Loucy (cell line): ENCODE data around the gene ZNF500.

Experiments
- H2AFZ ChIP-seq: fragments of 200-600 bp; sonication (generic); 2 replicates; pipeline ENCODE4 v1.6.0; 2016; ENCODE audit warnings: antibody characterized with exemption, mild to moderate bottlenecking, low read length, moderate library complexity
- H3F3A ChIP-seq: fragments of 200-600 bp; 2 replicates; pipeline ENCODE4 v1.6.0; 2016; ENCODE audit warnings: antibody characterized with exemption, low read depth, mild to moderate bottlenecking
- H3K27me3 ChIP-seq: fragments of 200-600 bp; sonication (generic); 2 replicates; pipeline ENCODE4 v1.6.1; 2014; ENCODE audit warnings: low read length, mild to moderate bottlenecking; ENCODE audit not compliant: insufficient read depth, poor library complexity, severe bottlenecking
- H3K36me3 ChIP-seq: fragments of 200-600 bp; sonication (generic); 2 replicates; pipeline ENCODE4 v1.6.1; 2016; ENCODE audit warnings: low read length; ENCODE audit not compliant: insufficient read depth
- H3K4me1 ChIP-seq: fragments of 200-600 bp; sonication (generic); 2 replicates; pipeline ENCODE4 v1.5.1; 2014; ENCODE audit warnings: low read length, mild to moderate bottlenecking; ENCODE audit not compliant: insufficient read depth, poor library complexity, severe bottlenecking
- H3K4me2 ChIP-seq: fragments of 200-600 bp; sonication (generic); 2 replicates; pipeline ENCODE4 v1.6.0; 2014; ENCODE audit warnings: antibody characterized with exemption, low read length, low read depth, mild to moderate bottlenecking; ENCODE audit not compliant: poor library complexity, severe bottlenecking
- H3K4me3 ChIP-seq: fragments of 200-600 bp; sonication (generic); 2 replicates; pipeline ENCODE4 v1.5.1; 2014; ENCODE audit warnings: low read length, mild to moderate bottlenecking, mixed read lengths; ENCODE audit not compliant: poor library complexity, severe bottlenecking
- H3K79me2 ChIP-seq: fragments of 200-600 bp; sonication (generic); 2 replicates; pipeline ENCODE4 v1.6.1; 2014; ENCODE audit warnings: low read length; ENCODE audit not compliant: insufficient read depth
- H3K9ac ChIP-seq: fragments of 200-600 bp; sonication (generic); 2 replicates; pipeline ENCODE4 v1.6.0; 2014; ENCODE audit warnings: mild to moderate bottlenecking, low read depth, low read length, moderate library complexity; ENCODE audit not compliant: poor library complexity, severe bottlenecking
- H3K9me2 ChIP-seq: fragments of 200-600 bp; sonication (generic); replicated peaks from 2 replicates; pipeline ENCODE4 v1.6.1; 2016; ENCODE audit warnings: low read depth, low read length, mixed read lengths
- H3K9me3 ChIP-seq: fragments of 200-600 bp; sonication (generic); 2 replicates; pipeline ENCODE4 v1.6.1; 2014; ENCODE audit warnings: mild to moderate bottlenecking, antibody characterized with exemption, low read length, low read depth; ENCODE audit not compliant: insufficient read depth
- H4K20me1 ChIP-seq: fragments of 200-600 bp; sonication (generic); 2 replicates; pipeline ENCODE4 v1.6.0; 2014; ENCODE audit warnings: antibody characterized with exemption, low read length, mild to moderate bottlenecking; ENCODE audit not compliant: insufficient read depth, poor library complexity, severe bottlenecking
- EZH2phosphoT487 ChIP-seq: fragments of 200-600 bp; IDR thresholded peaks from 2 replicates; pipeline ENCODE4 v1.6.1; 2018; ENCODE audit warnings: antibody characterized with exemption, mild to moderate bottlenecking, moderate library complexity, borderline replicate concordance
- TF ChIP-seq, protein P1 (sequence below): fragments of 200-600 bp; sonication (generic); conservative IDR thresholded peaks from 2 replicates; pipeline ENCODE4 v1.5.1; 2014; ENCODE audit warnings: mild to moderate bottlenecking, antibody characterized with exemption, low read length

Gene ZNF500

GRCh38 chr16:4783251-4783950 lies 16.4 kb upstream of the ZNF500 start:
- Histone ChIP-seq H3K79me2 (no peaks in the 10 kb centered on the region), H3K9me3 (no peaks in the 10 kb centered on the region), H3K9me2 (no peaks in the 10 kb centered on the region), H2AFZ (no peak overlapping the region), H3F3A (no peaks in the 10 kb centered on the region), H4K20me1 (no peaks in the 10 kb centered on the region), H3K36me3 (no peaks in the 10 kb centered on the region), H3K9ac (no peak overlapping the region), H3K4me1 (no peaks in the 10 kb centered on the region), H3K4me2 (no peak overlapping the region), H3K4me3 (no peak overlapping the region), H3K27me3 (no peaks in the 10 kb centered on the region)
- TF ChIP-seq EZH2phosphoT487 = no peak
- TF ChIP-seq, protein P1, sequence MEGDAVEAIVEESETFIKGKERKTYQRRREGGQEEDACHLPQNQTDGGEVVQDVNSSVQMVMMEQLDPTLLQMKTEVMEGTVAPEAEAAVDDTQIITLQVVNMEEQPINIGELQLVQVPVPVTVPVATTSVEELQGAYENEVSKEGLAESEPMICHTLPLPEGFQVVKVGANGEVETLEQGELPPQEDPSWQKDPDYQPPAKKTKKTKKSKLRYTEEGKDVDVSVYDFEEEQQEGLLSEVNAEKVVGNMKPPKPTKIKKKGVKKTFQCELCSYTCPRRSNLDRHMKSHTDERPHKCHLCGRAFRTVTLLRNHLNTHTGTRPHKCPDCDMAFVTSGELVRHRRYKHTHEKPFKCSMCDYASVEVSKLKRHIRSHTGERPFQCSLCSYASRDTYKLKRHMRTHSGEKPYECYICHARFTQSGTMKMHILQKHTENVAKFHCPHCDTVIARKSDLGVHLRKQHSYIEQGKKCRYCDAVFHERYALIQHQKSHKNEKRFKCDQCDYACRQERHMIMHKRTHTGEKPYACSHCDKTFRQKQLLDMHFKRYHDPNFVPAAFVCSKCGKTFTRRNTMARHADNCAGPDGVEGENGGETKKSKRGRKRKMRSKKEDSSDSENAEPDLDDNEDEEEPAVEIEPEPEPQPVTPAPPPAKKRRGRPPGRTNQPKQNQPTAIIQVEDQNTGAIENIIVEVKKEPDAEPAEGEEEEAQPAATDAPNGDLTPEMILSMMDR = no peak

DNA sequence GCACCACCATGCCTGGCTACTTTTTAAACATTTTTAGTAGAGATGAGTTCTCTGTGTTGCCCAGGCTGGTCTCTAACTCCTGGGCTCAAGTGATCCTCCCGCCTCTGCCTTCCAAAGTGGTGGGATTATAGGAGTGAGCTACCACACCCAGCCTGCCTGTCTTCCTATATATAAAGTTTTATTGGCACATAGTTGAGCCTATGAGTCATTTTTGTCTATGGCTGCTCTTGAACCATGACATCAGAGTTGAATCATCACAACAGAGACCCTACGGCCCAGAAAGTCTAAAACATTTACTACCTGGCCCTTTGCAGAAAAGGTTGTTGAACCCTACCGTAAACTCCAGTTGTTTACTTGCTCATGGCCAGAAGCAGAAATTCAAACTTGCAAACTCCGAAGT lies 13.3 kb upstream of the ZNF500 start:
- H3K9me2 ChIP-seq = no peaks in the 10 kb centered on the region
- no peak overlapping the region for H3K4me3 ChIP-seq
- no peaks in the 10 kb centered on the region for H3F3A ChIP-seq
- no peak overlapping the region for H3K9ac ChIP-seq
- H3K79me2 ChIP-seq = no peaks in the 10 kb centered on the region
- no peaks in the 10 kb centered on the region for H3K9me3 ChIP-seq
- H2AFZ ChIP-seq = no peak overlapping the region
- no peak for TF ChIP-seq EZH2phosphoT487
- TF ChIP-seq, protein P1 = no peak
- no peak overlapping the region for H3K4me2 ChIP-seq
- no peaks in the 10 kb centered on the region for H3K4me1 ChIP-seq
- H3K27me3 ChIP-seq = no peaks in the 10 kb centered on the region
- H4K20me1 ChIP-seq = no peaks in the 10 kb centered on the region
- no peaks in the 10 kb centered on the region for H3K36me3 ChIP-seq

DNA sequence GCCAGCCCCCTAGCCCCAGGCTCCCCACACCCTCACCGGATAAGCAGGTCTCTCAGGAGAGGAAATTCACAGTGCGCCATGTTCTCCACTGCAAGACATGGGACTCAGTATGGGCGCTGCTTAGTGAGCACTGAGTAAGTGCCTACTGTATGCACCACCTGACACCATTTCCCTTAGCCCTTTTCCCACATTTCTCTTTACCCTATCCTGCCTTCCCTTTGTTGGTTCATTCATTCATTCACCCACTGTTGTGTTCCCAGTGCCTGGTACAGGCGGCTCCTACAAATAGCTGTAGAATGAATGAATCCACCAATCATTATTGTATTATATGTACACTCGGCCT lies 11.1 kb upstream of the ZNF500 start:
- no peak overlapping the region for H3K4me2 ChIP-seq
- H3K4me1 ChIP-seq = no peaks in the 10 kb centered on the region
- H3K79me2 ChIP-seq = no peaks in the 10 kb centered on the region
- H3F3A ChIP-seq = no peaks in the 10 kb centered on the region
- no peak for TF ChIP-seq EZH2phosphoT487
- TF ChIP-seq, protein P1 = no peak
- H2AFZ ChIP-seq = no peak overlapping the region
- no peak overlapping the region for H3K9ac ChIP-seq
- no peak overlapping the region for H3K4me3 ChIP-seq
- no peaks in the 10 kb centered on the region for H3K9me3 ChIP-seq
- H3K36me3 ChIP-seq = no peaks in the 10 kb centered on the region
- no peaks in the 10 kb centered on the region for H4K20me1 ChIP-seq
- no peaks in the 10 kb centered on the region for H3K9me2 ChIP-seq
- H3K27me3 ChIP-seq = no peaks in the 10 kb centered on the region
